DOHH2 (cell line): Measurements from ENCODE around the gene COL5A1.

Experiments
- CTCF ChIP-seq: fragments of 200-600 bp; sonication (generic); IDR thresholded peaks from one replicate; pipeline ENCODE4 v1.5.1; 2014; ENCODE audit warnings: antibody characterized with exemption, mild to moderate bottlenecking, low read depth, low read length; ENCODE audit not compliant: poor library complexity, severe bottlenecking
- EZH2phosphoT487 ChIP-seq: fragments of 200-600 bp; sonication (generic); IDR thresholded peaks from 2 replicates; pipeline ENCODE4 v1.6.1; 2017; ENCODE audit warnings: borderline replicate concordance, mild to moderate bottlenecking, antibody characterized with exemption, low read length, moderate library complexity, mixed read lengths

DNA sequence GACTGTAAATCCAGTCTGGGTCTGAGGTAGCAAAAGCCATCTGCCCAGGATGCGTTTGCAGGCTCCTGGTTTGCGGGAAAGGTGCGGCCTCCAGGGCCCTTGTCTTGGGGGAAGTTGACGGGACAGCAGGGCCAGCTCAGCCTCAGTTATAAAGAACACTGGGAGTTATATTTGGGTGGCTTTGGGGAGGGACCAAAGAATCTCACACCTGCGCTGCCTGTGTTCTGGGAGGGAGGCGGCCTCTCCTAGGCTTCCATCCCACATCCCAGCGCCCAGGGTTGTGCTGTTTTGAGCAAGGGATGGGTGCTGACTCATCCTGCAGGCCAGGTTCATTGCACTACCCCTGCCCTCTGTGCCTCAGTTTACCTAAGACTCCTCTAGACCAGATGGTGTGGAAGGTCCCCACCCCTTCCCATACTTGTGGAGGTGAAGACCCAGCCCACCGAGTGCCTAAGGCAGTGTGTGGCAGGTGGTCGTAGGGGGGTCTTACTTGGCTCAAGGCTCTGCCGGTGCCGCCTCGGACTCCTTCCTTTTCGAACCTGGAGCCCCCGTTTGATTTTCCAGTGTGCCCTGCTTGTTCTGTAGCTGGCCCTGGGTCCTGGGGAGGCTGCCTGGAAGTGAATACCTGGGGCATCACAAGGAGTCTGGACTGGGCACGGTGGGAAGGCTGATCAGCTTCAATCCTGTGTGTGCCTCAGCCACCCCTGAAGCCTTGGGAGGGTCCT lies 199.7 kb downstream of the COL5A1 start:
- no peak for TF ChIP-seq CTCF
- no peak for TF ChIP-seq EZH2phosphoT487
